Esophagus muscularis mucosa (tissue), 3 donors: ENCODE measurements around the gene NGEF.

ENCODE experiments used
- CTCF ChIP-seq, 3 experiments: fragments of 200-600 bp in 2 of 3; fragments of 450-650 bp in 1 of 3; sonication (generic) in 2 of 3; IDR thresholded peaks; one replicate each; pipeline ENCODE4 v1.5.1; 2017 to 2019; ENCODE audit warnings: antibody characterized with exemption in 3 of 3, mild to moderate bottlenecking in 2 of 3, moderate library complexity in 1 of 3
- POLR2A ChIP-seq: fragments of 450-650 bp; IDR thresholded peaks from one replicate; pipeline ENCODE4 v1.6.1; 2017; ENCODE audit warnings: antibody characterized with exemption, moderate library complexity, mild to moderate bottlenecking, low read depth
- POLR2AphosphoS5 ChIP-seq, 2 donors: sonication (generic); formaldehyde crosslinking; IDR thresholded peaks; one replicate each; pipeline ENCODE4 v1.6.1; 2017; ENCODE audit warnings: antibody characterized with exemption in 2 of 2

- TF ChIP-seq POLR2AphosphoS5 (IDR thresholded peaks at IDR 0.05) (no peak), POLR2A (no peak), CTCF (IDR thresholded peaks at IDR 0.05) (no peak)
These were observed 36.9 kb downstream of the NGEF start for GRCh38 chr2:232976176-232976575.
